PC-9 (cell line): ENCODE measurements around the gene TSFM. TPM values are rescaled to one million over a fixed set of nuclear protein-coding genes. Genes with fewer than 3 reads are reported as not detected.

ENCODE experiments used
- BruUV-seq: library from RNA; stranded (reverse); fragments of 400-500 nt; replicated peaks from 2 replicates; lab custom pipeline; 2021; lab: Mats Ljungman, UMichigan
- CTCF ChIA-PET: fragments of 300-600 bp; sonication (Branson Sonifier 250); formaldehyde crosslinking; loops from one replicate; lab custom pipeline; 2022; ENCODE audit warnings: antibody characterized with exemption; lab: Charles Lee
- POLR2A ChIA-PET: fragments of 300-600 bp; sonication (Branson Sonifier 250); formaldehyde crosslinking; loops from one replicate; lab custom pipeline; 2022; ENCODE audit warnings: antibody characterized with exemption; ENCODE audit not compliant: unreplicated experiment; lab: Charles Lee
- DNase-seq, 2 experiments: peaks; one replicate each; pipeline versions ENCODE4 v3.0.0 to v3.0.0-alpha.2; 2015 to 2022; ENCODE audit warnings: mixed read lengths in 1 of 2
- H2AFZ ChIP-seq: fragments of 200-600 bp; sonication (generic); 2 replicates; pipeline ENCODE4 v1.8.1; 2017; ENCODE audit warnings: antibody characterized with exemption
- H3F3A ChIP-seq: fragments of 200-600 bp; sonication (generic); 2 replicates; pipeline ENCODE4 v1.8.1; 2017; ENCODE audit warnings: antibody characterized with exemption, mild to moderate bottlenecking, low read depth; ENCODE audit not compliant: insufficient read depth
- H3K27ac ChIP-seq: fragments of 200-600 bp; sonication (generic); 2 replicates; pipeline ENCODE4 v1.6.1; 2016; ENCODE audit warnings: mixed run types
- H3K27me3 ChIP-seq: fragments of 200-600 bp; sonication (generic); 2 replicates; pipeline ENCODE4 v1.6.1; 2016; ENCODE audit warnings: low read depth, mixed run types; ENCODE audit not compliant: insufficient read depth
- H3K36me3 ChIP-seq: fragments of 200-600 bp; sonication (generic); 2 replicates; pipeline ENCODE4 v1.6.1; 2016; ENCODE audit warnings: low read depth, mixed run types
- H3K4me1 ChIP-seq: fragments of 200-600 bp; sonication (generic); replicated peaks from 2 replicates; pipeline ENCODE4 v1.6.1; 2016; ENCODE audit warnings: mixed run types; ENCODE audit not compliant: insufficient read depth
- H3K4me2 ChIP-seq: fragments of 200-600 bp; sonication (generic); 2 replicates; pipeline ENCODE4 v1.6.1; 2017; ENCODE audit warnings: mixed run types
- H3K4me3 ChIP-seq: fragments of 200-600 bp; sonication (generic); 2 replicates; pipeline ENCODE4 v1.6.1; 2016; ENCODE audit warnings: mixed run types
- H3K79me2 ChIP-seq: fragments of 200-600 bp; sonication (generic); 2 replicates; pipeline ENCODE4 v1.6.1; 2017; ENCODE audit warnings: low read depth, mixed run types
- H3K9me2 ChIP-seq: fragments of 200-600 bp; sonication (generic); 2 replicates; pipeline ENCODE4 v1.8.1; 2017; ENCODE audit warnings: mild to moderate bottlenecking; ENCODE audit not compliant: insufficient read depth
- H3K9me3 ChIP-seq: fragments of 200-600 bp; sonication (generic); 2 replicates; pipeline ENCODE4 v1.8.1; 2016; ENCODE audit warnings: low read depth; ENCODE audit not compliant: insufficient read depth
- H4K20me1 ChIP-seq: fragments of 200-600 bp; sonication (generic); 2 replicates; pipeline ENCODE4 v1.8.1; 2017; ENCODE audit not compliant: insufficient read depth
- CTCF ChIP-seq: fragments of 200-600 bp; sonication (generic); conservative IDR thresholded peaks from 2 replicates; pipeline ENCODE4 v1.6.1; 2017; ENCODE audit warnings: mixed run types, antibody characterized with exemption, mild to moderate bottlenecking, moderate library complexity
- EZH2 ChIP-seq: fragments of 200-600 bp; sonication (generic); IDR thresholded peaks from 2 replicates; pipeline ENCODE4 v1.8.0; 2017; ENCODE audit warnings: antibody characterized with exemption, low read depth
- intact Hi-C: fragments of 100-400 bp; cut with micrococcal nuclease; formaldehyde crosslinking; loops from one replicate; pipeline ENCODE4 v1.10.0; 2022; ENCODE audit not compliant: unreplicated experiment
- total RNA-seq: library from RNA; stranded (reverse); gene quantifications from 2 replicates; pipeline ENCODE4 v1.2.3, GENCODE V29; 2021

Gene TSFM
- total RNA-seq, 1 experiment from 2014 or later: 44.8 TPM

- peaks cover 33% of the 10 kb centered on the region for H3F3A ChIP-seq
- no peaks in the 10 kb centered on the region for H3K9me2 ChIP-seq
- POLR2A ChIA-PET: no interaction called here
- H3K4me3 ChIP-seq: no peak overlapping the region
- H4K20me1 ChIP-seq: peaks cover 5% of the 10 kb centered on the region; the same call in 1 of the 2 replicates
- H3K36me3 ChIP-seq: peaks cover 50% of the 10 kb centered on the region
- H2AFZ ChIP-seq: no peak overlapping the region
- peak in 1 of 2 experiments; percentile 81 for DNase-seq
- CTCF ChIA-PET: no interaction called here
- intact Hi-C loops: no loop called here
- no peaks in the 10 kb centered on the region; the same call in 1 of the 2 replicates for H3K79me2 ChIP-seq
- peak overlapping the region; percentile 42 for H3K4me2 ChIP-seq
- no TSS peak for BruUV-seq
- H3K9me3 ChIP-seq: no peaks in the 10 kb centered on the region
- peaks cover 25% of the 10 kb centered on the region for H3K4me1 ChIP-seq
- no peak for TF ChIP-seq CTCF
- no peak for TF ChIP-seq EZH2
- peak overlapping the region; percentile 72 for H3K27ac ChIP-seq
- H3K27me3 ChIP-seq: no peaks in the 10 kb centered on the region
Measured at GRCh38 chr12:57793920-57794319, 11.3 kb downstream of the TSFM start.

GRCh38 chr12:57795354-57795753 is 12.8 kb downstream of the TSFM start:
- Histone ChIP-seq H3K4me2 (0 out of 2 replicates have a peak overlapping the region, but pooled peaks have one; percentile 18), H4K20me1 (peaks cover 5% of the 10 kb centered on the region; the same call in 1 of the 2 replicates), H3K4me3 (no peak overlapping the region), H3K36me3 (peaks cover 42% of the 10 kb centered on the region; the same call in 1 of the 2 replicates), H3K4me1 (peaks cover 25% of the 10 kb centered on the region), H3K27ac (peak overlapping the region; percentile 66), H3K9me3 (no peaks in the 10 kb centered on the region), H3K9me2 (no peaks in the 10 kb centered on the region), H2AFZ (no peak overlapping the region), H3F3A (peaks cover 33% of the 10 kb centered on the region), H3K79me2 (no peaks in the 10 kb centered on the region; the same call in 1 of the 2 replicates), H3K27me3 (no peaks in the 10 kb centered on the region)
- no TSS peak for BruUV-seq
- ChIA-PET POLR2A (no interaction called here), CTCF (no interaction called here)
- intact Hi-C loops: no loop called here
- DNase-seq: peak in 1 of 2 experiments; percentile 91
- TF ChIP-seq CTCF (no peak), EZH2 (no peak)

- BruUV-seq: no TSS peak
- Histone ChIP-seq H3K4me3 (no peak overlapping the region), H3K27ac (no peak overlapping the region), H4K20me1 (peaks cover 5% of the 10 kb centered on the region; the same call in 1 of the 2 replicates), H3K9me2 (no peaks in the 10 kb centered on the region), H3K79me2 (no peaks in the 10 kb centered on the region; the same call in 1 of the 2 replicates), H3K4me2 (no peak overlapping the region), H3K27me3 (no peaks in the 10 kb centered on the region), H3K4me1 (peaks cover 25% of the 10 kb centered on the region), H3F3A (peaks cover 29% of the 10 kb centered on the region), H3K36me3 (peaks cover 34% of the 10 kb centered on the region; the same call in 1 of the 2 replicates), H3K9me3 (no peaks in the 10 kb centered on the region), H2AFZ (no peak overlapping the region)
- DNase-seq: no peak
- ChIA-PET CTCF (no interaction called here), POLR2A (interaction anchor here (0.5 kb wide), 1 partner anchor 71 kb away, joined by 3 read pairs; no protein-coding TSS in a partner anchor)
- intact Hi-C loops: no loop called here
- no peak for TF ChIP-seq EZH2
Measured at GRCh38 chr12:57796996-57797395, 14.4 kb downstream of the TSFM start.
